Peyer's patch (tissue), 4 donors: ENCODE results near the gene XPNPEP1.

Experiments
- POLR2A ChIP-seq, 2 donors: fragments of 450-650 bp; IDR thresholded peaks; one replicate each; pipeline ENCODE4 v1.5.1; 2017; ENCODE audit warnings: antibody characterized with exemption in 2 of 2, mild to moderate bottlenecking in 2 of 2, moderate library complexity in 2 of 2
- TF ChIP-seq, protein P1 (sequence below), 6 experiments: fragments of 450-650 bp in 4 of 6; fragments of 200-600 bp in 2 of 6; sonication (generic) in 1 of 6; IDR thresholded peaks; one replicate each; pipeline ENCODE4 v1.5.1; 2017 to 2019; ENCODE audit warnings: antibody characterized with exemption in 6 of 6, mild to moderate bottlenecking in 3 of 6, moderate library complexity in 1 of 6

GRCh38 chr10:109944613-109945012, 21.3 kb upstream of the XPNPEP1 start:
- TF ChIP-seq, protein P1, sequence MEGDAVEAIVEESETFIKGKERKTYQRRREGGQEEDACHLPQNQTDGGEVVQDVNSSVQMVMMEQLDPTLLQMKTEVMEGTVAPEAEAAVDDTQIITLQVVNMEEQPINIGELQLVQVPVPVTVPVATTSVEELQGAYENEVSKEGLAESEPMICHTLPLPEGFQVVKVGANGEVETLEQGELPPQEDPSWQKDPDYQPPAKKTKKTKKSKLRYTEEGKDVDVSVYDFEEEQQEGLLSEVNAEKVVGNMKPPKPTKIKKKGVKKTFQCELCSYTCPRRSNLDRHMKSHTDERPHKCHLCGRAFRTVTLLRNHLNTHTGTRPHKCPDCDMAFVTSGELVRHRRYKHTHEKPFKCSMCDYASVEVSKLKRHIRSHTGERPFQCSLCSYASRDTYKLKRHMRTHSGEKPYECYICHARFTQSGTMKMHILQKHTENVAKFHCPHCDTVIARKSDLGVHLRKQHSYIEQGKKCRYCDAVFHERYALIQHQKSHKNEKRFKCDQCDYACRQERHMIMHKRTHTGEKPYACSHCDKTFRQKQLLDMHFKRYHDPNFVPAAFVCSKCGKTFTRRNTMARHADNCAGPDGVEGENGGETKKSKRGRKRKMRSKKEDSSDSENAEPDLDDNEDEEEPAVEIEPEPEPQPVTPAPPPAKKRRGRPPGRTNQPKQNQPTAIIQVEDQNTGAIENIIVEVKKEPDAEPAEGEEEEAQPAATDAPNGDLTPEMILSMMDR (IDR thresholded peaks at IDR 0.05) = no peak
- no peak for TF ChIP-seq POLR2A (IDR thresholded peaks at IDR 0.05)
